Stimulated activated naive CD4-positive, alpha-beta T cell treated with Interleukin-2 at 50 U/mL for 16 hours (primary cell): ENCODE results near the gene PTPRO.
A peak's percentile ranks its signal among the peaks of the same experiment; 100 is the strongest.

Source experiments
- DNase-seq: peaks from one replicate; lab custom pipeline; 2025; lab: John Stamatoyannopoulos, UW

Gene PTPRO

GRCh38 chr12:15558915-15559528 is 236.7 kb downstream of the PTPRO start:
- DNase-seq, result no peak

GRCh38 chr12:15561396-15561795 is 239.1 kb downstream of the PTPRO start:
- no peak for DNase-seq

- no peak for DNase-seq
Observed at GRCh38 chr12:15562263-15562662, 240.0 kb downstream of the PTPRO start.

- DNase-seq, result no peak
Observed at GRCh38 chr12:15563663-15564062, 241.4 kb downstream of the PTPRO start.

GRCh38 chr12:15574353-15574752 is 252.0 kb downstream of the PTPRO start:
- DNase-seq, result no peak

GRCh38 chr12:15575671-15576541 is 253.6 kb downstream of the PTPRO start:
- DNase-seq, result no peak

- no peak for DNase-seq
Observed at GRCh38 chr12:15580431-15580830, 258.1 kb downstream of the PTPRO start.

- DNase-seq, result no peak
Observed at GRCh38 chr12:15581006-15581405, 258.7 kb downstream of the PTPRO start.

- DNase-seq, result no peak
Observed at GRCh38 chr12:15583804-15584203, 261.5 kb downstream of the PTPRO start.

- DNase-seq, result no peak
Observed at GRCh38 chr12:15584366-15585041, 262.2 kb downstream of the PTPRO start.

GRCh38 chr12:15589328-15590032 is 267.2 kb downstream of the PTPRO start:
- DNase-seq, result no peak

GRCh38 chr12:15590180-15590826 is 268.0 kb downstream of the PTPRO start:
- peak; percentile 16 for DNase-seq

- no peak for DNase-seq
Observed at GRCh38 chr12:15591811-15592210, 269.5 kb downstream of the PTPRO start.

GRCh38 chr12:15592934-15593333 is 270.6 kb downstream of the PTPRO start:
- DNase-seq, result no peak

GRCh38 chr12:15596174-15596573 is 273.9 kb downstream of the PTPRO start:
- no peak for DNase-seq

- no peak for DNase-seq
Observed at GRCh38 chr12:15597125-15597830, 275.0 kb downstream of the PTPRO start.

- DNase-seq, result no peak
Observed at GRCh38 chr12:15599266-15600037, 277.1 kb downstream of the PTPRO start.

GRCh38 chr12:15600223-15600935 is 278.1 kb downstream of the PTPRO start:
- DNase-seq, result no peak

- DNase-seq, result no peak
Observed at GRCh38 chr12:15601210-15601800, 279.0 kb downstream of the PTPRO start.
